Measurements from ENCODE around the gene APLP2. TPM values are rescaled to one million over a fixed set of nuclear protein-coding genes. Genes with fewer than 3 reads are reported as not detected.

Gene APLP2
- total and polyA plus RNA-seq, 9 of the 15 experiments (the other 6 are each of a cell fraction or from before 2014, with no cell fraction given) = 17.4 to 164 (median 118) TPM

GRCh38 chr11:130097285-130097684 lies 27.6 kb downstream of the APLP2 start:
- ATAC-seq (no peak), DNase-seq (ENCODE audit: extremely low read depth in 1 of 4, low spot score in 3 of 4) (no peak), FAIRE-seq (no peak)
- Histone ChIP-seq H3K9me1 (ENCODE audit: control insufficient read depth, insufficient read depth, low read length) (peaks cover 3% of the 10 kb centered on the region), H3K27me3 (ENCODE audit: control insufficient read depth in 2 of 2, insufficient read depth in 2 of 2, low read length in 2 of 2) (no peaks in the 10 kb centered on the region), H2AFZ (ENCODE audit: low read depth, low read length) (no peak overlapping the region), H3K79me2 (ENCODE audit: control insufficient read depth, insufficient read depth, low read length) (peaks cover 83% of the 10 kb centered on the region), H3K9me3 (replicated peaks; ENCODE audit: control insufficient read depth, insufficient read depth, low read depth, low read length) (no peaks in the 10 kb centered on the region), H3K4me2 (ENCODE audit: insufficient read depth, low read length) (no peak overlapping the region), H3K36me3 (ENCODE audit: control insufficient read depth, insufficient read depth, low read length) (no peaks in the 10 kb centered on the region; the same call in 2 of the 3 replicates), H3K9ac (ENCODE audit: insufficient read depth in 1 of 2, low read depth in 2 of 2, low read length in 2 of 2) (no peak overlapping the region), H4K20me1 (replicated peaks; ENCODE audit: control insufficient read depth, insufficient read depth, low read length) (peaks cover 20% of the 10 kb centered on the region), H3K4me1 (replicated peaks in 1 of 2; ENCODE audit: control insufficient read depth in 2 of 2, insufficient read depth in 2 of 2, low read length in 2 of 2) (peaks cover 9 to 29% of the 10 kb centered on the region in 2 experiments; a peak in 4 of 5 replicates), H3K4me3 (no peak overlapping the region), H3K27ac (ENCODE audit: extremely low read depth, low read depth, low read length) (no peak overlapping the region)
- no TSS peak for BruUV-seq (replicated peaks)
- ChIA-PET POLR2A (interaction anchor here (0.6 to 1.0 kb wide), 2 partner anchors 16 to 41 kb away, joined by 3 read pairs; no protein-coding TSS in a partner anchor), CTCF (ENCODE audit: low intra/inter-chr PET ratio) (no interaction called here)
- intact Hi-C loops (cut with micrococcal nuclease) = no loop called here
- in situ Hi-C loops (cut with MboI) = no loop called here
- WGBS (ENCODE audit: insufficient coverage, low coverage, missing lambda C conversion rate) = 89% methylated on average over 4 of the region's 4 CpGs
- TF ChIP-seq RNF2 (IDR thresholded peaks at IDR 0.05) (no peak), JUND (IDR thresholded peaks at IDR 0.05; ENCODE audit: borderline replicate concordance, low read depth, low read length) (no peak), JUND (tag; IDR thresholded peaks at IDR 0.05; ENCODE audit: borderline replicate concordance, low read depth, low read length) (no peak), GATAD2B (IDR thresholded peaks at IDR 0.05; ENCODE audit: borderline replicate concordance) (no peak), NONO (IDR thresholded peaks at IDR 0.05; ENCODE audit: low read depth in 2 of 2, low read length in 1 of 2) (no peak), ZNF512 (tag; IDR thresholded peaks at IDR 0.05) (no peak), SMARCC2 (IDR thresholded peaks at IDR 0.05; ENCODE audit: low read depth) (no peak), RBM25 (IDR thresholded peaks at IDR 0.05; ENCODE audit: low read depth, low read length, severe bottlenecking) (no peak), MAFF (IDR thresholded peaks at IDR 0.05; ENCODE audit: low read length) (no peak), AFF1 (IDR thresholded peaks at IDR 0.05; ENCODE audit: low read depth in 1 of 2, partially characterized antibody in 2 of 2) (no peak), HDAC1 (IDR thresholded peaks at IDR 0.05) (no peak), SMAD2 (IDR thresholded peaks at IDR 0.05; ENCODE audit: low read depth, low read length) (no peak), ZFP1 (CRISPR knock-in tag; IDR thresholded peaks at IDR 0.05) (no peak), NR4A1 (CRISPR knock-in tag; IDR thresholded peaks at IDR 0.05) (no peak), NR4A1 (tag; IDR thresholded peaks at IDR 0.05) (no peak), HSF4 (CRISPR knock-in tag; IDR thresholded peaks at IDR 0.05; ENCODE audit: borderline replicate concordance) (no peak), KAT8 (IDR thresholded peaks at IDR 0.05; ENCODE audit: low read depth) (no peak), FOS (IDR thresholded peaks at IDR 0.05; ENCODE audit: extremely low read depth, insufficient read length) (no peak)
- TF ChIP-seq, protein P1, sequence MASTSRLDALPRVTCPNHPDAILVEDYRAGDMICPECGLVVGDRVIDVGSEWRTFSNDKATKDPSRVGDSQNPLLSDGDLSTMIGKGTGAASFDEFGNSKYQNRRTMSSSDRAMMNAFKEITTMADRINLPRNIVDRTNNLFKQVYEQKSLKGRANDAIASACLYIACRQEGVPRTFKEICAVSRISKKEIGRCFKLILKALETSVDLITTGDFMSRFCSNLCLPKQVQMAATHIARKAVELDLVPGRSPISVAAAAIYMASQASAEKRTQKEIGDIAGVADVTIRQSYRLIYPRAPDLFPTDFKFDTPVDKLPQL (IDR thresholded peaks at IDR 0.05; ENCODE audit: extremely low read depth, insufficient read length) = no peak
